ENCODE results near the gene EHD2. TPM values are rescaled to one million over a fixed set of nuclear protein-coding genes. Genes with fewer than 3 reads are reported as not detected.
"Not testable (repeated sequence)": the region's sequence is repeated elsewhere in the genome, so short reads cannot be mapped to it uniquely, and the experiment has no call there.

The EHD2 gene
- total RNA-seq, 6 experiments from 2014 or later, result 321 to 395 (median 334) TPM

DNA sequence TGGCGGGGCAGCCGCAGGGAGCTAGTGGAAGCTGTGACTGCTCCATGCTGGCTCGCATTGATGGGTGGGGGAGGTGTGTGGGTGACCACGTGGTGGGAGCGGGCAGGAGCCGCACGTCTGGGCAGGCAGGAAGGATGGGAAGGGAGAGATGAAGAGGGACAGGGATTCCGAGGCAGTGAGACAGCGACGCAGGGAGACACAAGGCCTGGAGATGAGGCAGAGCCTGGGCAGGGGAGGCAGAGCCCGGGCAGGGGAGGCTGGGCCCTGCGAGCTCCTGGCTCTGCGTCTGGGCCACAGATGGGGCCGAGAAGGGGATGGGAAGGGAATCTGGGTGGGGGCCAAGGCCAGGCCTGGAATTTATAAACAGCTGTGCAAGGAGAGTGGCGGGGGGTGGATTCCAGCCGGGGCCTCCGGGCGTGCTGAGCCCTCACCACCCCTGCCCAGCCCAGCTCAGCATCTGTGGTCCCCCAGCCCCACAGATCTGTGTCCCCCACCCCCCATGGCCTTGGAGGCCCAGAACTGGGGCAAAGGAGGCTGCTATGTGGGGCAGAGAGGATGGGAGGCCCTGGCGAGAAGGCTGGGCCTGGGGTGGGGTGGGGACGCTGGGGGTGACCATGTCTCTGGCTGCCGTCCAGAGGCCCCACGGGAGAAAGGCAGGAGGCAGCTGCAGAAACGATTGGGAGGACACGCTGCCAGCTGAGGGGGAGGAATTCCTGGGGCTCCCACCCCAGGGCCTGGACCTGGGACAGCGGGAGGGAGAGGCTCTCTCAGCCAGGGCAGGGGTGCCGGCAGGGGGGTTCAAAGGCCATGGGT is 6.0 kb downstream of the EHD2 start:
- H3K4me3 Mint-ChIP-seq, result peak overlapping the region; percentile 86

DNA sequence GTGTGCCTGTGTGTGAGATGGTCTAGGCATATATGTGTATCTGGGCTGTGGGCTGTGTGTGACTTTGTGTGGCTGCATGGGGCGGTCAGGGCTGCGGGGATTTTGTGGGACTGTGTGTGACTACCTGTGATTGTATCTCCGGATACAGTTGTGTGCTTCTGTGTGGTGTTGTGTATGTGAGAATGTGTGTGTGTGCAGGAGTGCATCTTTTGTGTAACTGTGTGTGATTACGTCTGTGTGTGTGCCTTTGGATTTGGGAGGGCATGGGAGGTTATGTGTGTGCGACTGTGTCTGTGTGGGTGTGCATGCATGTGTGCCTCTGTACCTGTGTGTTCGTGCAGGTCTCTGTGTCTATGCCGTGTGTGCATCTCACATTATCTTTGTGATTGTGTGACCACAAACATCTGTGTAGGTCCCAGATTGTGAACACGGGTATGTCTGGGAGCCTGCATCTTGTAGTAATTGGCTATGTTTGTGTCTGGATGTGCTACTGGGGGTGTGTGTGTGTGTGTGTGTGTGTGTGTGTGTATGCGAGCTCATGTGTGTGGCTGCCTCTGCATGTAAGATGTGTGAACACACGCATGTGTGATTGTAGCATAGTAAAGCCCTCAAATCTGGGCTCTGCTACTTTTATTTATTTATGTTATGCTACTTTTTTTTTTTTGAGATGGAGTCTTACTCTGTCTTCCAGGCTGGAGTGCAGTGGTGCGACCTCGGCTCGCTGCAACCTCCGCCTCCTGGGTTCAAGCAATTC is 7.6 kb downstream of the EHD2 start:
- H3K4me3 Mint-ChIP-seq, result peak overlapping the region; percentile 86
- H3K27ac Mint-ChIP-seq, result peak overlapping the region; percentile 82
- H3K4me1 Mint-ChIP-seq (ENCODE audit: low read depth), result peaks cover 75% of the 10 kb centered on the region
- DNase-seq, result no peak
- peaks cover 37% of the 10 kb centered on the region for H3K36me3 Mint-ChIP-seq (ENCODE audit: low read depth)
- peaks cover 3% of the 10 kb centered on the region for H3K27me3 Mint-ChIP-seq (ENCODE audit: insufficient read depth)
- TF ChIP-seq, protein P1, sequence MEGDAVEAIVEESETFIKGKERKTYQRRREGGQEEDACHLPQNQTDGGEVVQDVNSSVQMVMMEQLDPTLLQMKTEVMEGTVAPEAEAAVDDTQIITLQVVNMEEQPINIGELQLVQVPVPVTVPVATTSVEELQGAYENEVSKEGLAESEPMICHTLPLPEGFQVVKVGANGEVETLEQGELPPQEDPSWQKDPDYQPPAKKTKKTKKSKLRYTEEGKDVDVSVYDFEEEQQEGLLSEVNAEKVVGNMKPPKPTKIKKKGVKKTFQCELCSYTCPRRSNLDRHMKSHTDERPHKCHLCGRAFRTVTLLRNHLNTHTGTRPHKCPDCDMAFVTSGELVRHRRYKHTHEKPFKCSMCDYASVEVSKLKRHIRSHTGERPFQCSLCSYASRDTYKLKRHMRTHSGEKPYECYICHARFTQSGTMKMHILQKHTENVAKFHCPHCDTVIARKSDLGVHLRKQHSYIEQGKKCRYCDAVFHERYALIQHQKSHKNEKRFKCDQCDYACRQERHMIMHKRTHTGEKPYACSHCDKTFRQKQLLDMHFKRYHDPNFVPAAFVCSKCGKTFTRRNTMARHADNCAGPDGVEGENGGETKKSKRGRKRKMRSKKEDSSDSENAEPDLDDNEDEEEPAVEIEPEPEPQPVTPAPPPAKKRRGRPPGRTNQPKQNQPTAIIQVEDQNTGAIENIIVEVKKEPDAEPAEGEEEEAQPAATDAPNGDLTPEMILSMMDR (IDR thresholded peaks at IDR 0.05), result no peak
- H3K9me3 Mint-ChIP-seq, result no peaks in the 10 kb centered on the region

More for the DNA sequence above, 6.0 kb downstream of the EHD2 start:
- Mint-ChIP-seq H3K27me3 (ENCODE audit: insufficient read depth) (peaks cover 3% of the 10 kb centered on the region), H3K27ac (peak overlapping the region; percentile 82), H3K9me3 (no peaks in the 10 kb centered on the region), H3K4me1 (ENCODE audit: low read depth) (peaks cover 88% of the 10 kb centered on the region), H3K36me3 (ENCODE audit: low read depth) (peaks cover 40% of the 10 kb centered on the region)
- TF ChIP-seq, protein P1 (IDR thresholded peaks at IDR 0.05), result no peak
- peak; percentile 100 for DNase-seq

DNA sequence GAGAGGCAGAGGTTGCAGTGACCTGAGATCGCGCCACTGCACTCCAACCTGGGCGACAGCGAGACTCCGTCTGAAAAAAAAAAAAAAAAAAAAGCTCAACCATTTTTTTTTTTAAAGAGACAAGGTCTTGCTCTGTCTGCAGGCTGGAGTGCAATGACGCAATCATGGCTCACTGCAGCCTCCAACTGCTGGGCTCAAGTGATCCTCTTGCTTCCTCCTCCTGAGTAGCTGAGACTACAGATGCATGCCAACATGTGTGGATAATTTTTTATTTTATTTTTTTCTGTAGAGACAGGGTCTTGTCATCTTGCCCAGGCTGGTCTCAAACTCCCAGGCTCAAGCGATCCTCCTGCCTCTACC is 10.3 kb downstream of the EHD2 start:
- Mint-ChIP-seq H3K4me1 (ENCODE audit: low read depth) (peaks cover 78% of the 10 kb centered on the region), H3K27ac (peak overlapping the region; percentile 94), H3K4me3 (peak overlapping the region; percentile 82), H3K9me3 (no peaks in the 10 kb centered on the region), H3K36me3 (ENCODE audit: low read depth) (peaks cover 53% of the 10 kb centered on the region), H3K27me3 (ENCODE audit: insufficient read depth) (peaks cover 3% of the 10 kb centered on the region)
- TF ChIP-seq, protein P1 (IDR thresholded peaks at IDR 0.05), result no peak
- DNase-seq, result peak; percentile 86

DNA sequence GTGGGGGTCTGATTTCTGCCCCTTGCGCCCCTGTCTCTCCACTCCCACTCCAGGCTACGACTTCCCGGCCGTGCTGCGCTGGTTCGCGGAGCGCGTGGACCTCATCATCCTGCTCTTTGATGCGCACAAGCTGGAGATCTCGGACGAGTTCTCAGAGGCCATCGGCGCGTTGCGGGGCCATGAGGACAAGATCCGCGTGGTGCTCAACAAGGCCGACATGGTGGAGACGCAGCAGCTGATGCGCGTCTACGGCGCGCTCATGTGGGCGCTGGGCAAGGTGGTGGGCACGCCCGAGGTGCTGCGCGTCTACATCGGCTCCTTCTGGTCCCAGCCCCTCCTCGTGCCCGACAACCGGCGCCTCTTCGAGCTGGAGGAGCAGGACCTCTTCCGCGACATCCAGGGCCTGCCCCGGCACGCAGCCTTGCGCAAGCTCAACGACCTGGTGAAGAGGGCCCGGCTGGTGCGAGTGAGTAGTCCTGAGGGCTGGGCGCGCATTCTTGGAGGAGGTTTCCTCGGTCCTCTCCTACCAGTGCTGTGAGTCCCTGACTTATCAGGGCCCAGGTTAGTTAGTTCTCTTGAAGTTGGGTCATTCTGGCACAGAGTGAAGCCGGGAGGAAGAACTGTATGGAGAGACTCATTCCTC is 12.7 kb downstream of the EHD2 start:
- Mint-ChIP-seq H3K27ac (peak overlapping the region; percentile 91), H3K27me3 (ENCODE audit: insufficient read depth) (peaks cover 1% of the 10 kb centered on the region), H3K9me3 (no peaks in the 10 kb centered on the region), H3K36me3 (ENCODE audit: low read depth) (peaks cover 52% of the 10 kb centered on the region), H3K4me1 (ENCODE audit: low read depth) (peaks cover 77% of the 10 kb centered on the region), H3K4me3 (peak overlapping the region; percentile 20; the same call in 1 of the 2 replicates)
- TF ChIP-seq, protein P1 (IDR thresholded peaks at IDR 0.05), result no peak
- DNase-seq, result no peak

DNA sequence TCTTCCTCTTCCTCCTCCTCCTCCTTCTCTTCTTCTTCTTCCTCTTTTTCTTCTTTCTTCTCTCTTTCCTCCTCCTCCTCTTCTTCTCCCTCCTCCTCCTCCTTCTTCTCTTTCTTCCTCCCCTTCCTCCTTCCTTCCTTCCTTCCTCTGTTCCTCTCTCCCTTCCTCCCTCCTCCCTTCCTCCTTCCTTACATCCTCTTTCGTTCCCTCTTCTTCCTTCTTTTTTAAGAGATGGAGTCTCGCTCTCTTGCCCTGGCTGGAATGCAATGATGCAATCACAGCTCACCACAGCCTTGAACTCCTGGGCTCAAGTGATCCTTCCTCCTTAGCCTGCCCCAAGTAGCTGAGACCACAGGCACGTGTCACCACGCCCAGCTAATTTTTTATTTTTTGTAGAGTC is 13.2 kb downstream of the EHD2 start:
- Mint-ChIP-seq H3K4me3 (peak overlapping the region; percentile 20), H3K36me3 (ENCODE audit: low read depth) (peaks cover 54% of the 10 kb centered on the region), H3K9me3 (no peaks in the 10 kb centered on the region), H3K27me3 (ENCODE audit: insufficient read depth) (peaks cover 1% of the 10 kb centered on the region), H3K27ac (peak overlapping the region; percentile 91), H3K4me1 (ENCODE audit: low read depth) (peaks cover 75% of the 10 kb centered on the region)
- TF ChIP-seq, protein P1 (IDR thresholded peaks at IDR 0.05), result no peak
- DNase-seq, result peak; percentile 58

DNA sequence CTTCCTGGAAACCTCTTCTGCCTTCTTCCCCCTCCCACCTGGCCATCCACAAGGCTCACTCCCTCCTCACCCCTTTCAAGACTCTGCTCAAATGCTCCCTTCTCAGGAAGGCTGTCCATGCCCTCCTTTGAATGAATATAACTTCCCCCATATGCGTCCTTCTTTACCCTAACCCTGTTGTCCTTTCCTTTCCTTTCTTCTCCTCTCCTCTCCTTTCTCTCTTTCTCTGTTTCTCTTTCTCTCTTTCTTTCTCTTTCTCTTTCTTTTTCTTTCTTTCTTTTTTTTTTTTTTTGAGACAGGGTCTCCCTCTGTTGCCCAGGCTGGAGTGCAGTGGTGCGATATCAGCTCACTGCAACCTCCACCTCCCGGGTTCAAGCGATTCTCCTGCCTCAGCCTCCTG is 15.1 kb downstream of the EHD2 start:
- Mint-ChIP-seq H3K4me3 (peak overlapping the region; percentile 60), H3K27ac (peak overlapping the region; percentile 93), H3K36me3 (ENCODE audit: low read depth) (peaks cover 54% of the 10 kb centered on the region), H3K4me1 (ENCODE audit: low read depth) (peaks cover 59% of the 10 kb centered on the region)
- not testable (repeated sequence) for H3K27me3 Mint-ChIP-seq (ENCODE audit: insufficient read depth); DNase-seq; H3K9me3 Mint-ChIP-seq
